Epithelial cell of esophagus (primary cell): ENCODE data around the gene HECTD2.
A peak's percentile ranks its signal among the peaks of the same experiment; 100 is the strongest.
"Not testable (repeated sequence)": the region's sequence is repeated elsewhere in the genome, so short reads cannot be mapped to it uniquely, and the experiment has no call there.

Source experiments
- DNase-seq: peaks from one replicate; pipeline ENCODE4 v3.0.0; 2010; ENCODE audit warnings: low read depth
- H3K4me3 ChIP-seq: 2 replicates; pipeline ENCODE4 v1.5.1; 2011; ENCODE audit warnings: mild to moderate bottlenecking, low read length, control low read depth
- CTCF ChIP-seq: IDR thresholded peaks from 2 replicates; pipeline ENCODE4 v1.5.1; 2011; ENCODE audit warnings: low read depth, mild to moderate bottlenecking, low read length, control low read depth, inconsistent platforms; ENCODE audit not compliant: insufficient read depth; ENCODE audit errors: missing control alignments

The HECTD2 gene

GRCh38 chr10:91369978-91370589 is 40.1 kb upstream of the HECTD2 start:
- DNase-seq: peak; percentile 70
- peak; percentile 74 for TF ChIP-seq CTCF
- H3K4me3 ChIP-seq: not testable (repeated sequence)

DNA sequence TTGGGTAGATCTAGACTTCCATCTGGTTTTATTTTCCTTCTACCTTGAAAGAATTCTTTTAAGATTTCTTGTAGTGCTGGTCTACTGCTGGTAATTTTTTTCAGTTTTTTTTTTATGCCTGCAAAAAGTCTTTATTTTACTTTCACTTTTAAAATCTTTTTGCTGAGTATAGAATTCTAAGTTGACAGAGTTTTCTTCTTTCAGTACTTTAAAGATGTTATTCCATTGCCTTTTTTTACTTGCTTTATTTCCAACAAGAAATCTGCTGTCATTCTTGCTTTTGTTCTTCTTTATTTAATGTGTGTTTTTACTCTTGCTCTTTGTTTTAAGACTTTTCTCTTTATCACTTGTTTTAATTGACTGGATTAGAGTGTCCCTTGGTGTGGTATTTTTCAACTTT is 36.1 kb upstream of the HECTD2 start:
- TF ChIP-seq CTCF: no peak
- no peak for DNase-seq
- H3K4me3 ChIP-seq: no peak overlapping the region

GRCh38 chr10:91378061-91378460 is 32.1 kb upstream of the HECTD2 start:
- TF ChIP-seq CTCF: no peak
- DNase-seq: peak; percentile 9
- H3K4me3 ChIP-seq: no peak overlapping the region

DNA sequence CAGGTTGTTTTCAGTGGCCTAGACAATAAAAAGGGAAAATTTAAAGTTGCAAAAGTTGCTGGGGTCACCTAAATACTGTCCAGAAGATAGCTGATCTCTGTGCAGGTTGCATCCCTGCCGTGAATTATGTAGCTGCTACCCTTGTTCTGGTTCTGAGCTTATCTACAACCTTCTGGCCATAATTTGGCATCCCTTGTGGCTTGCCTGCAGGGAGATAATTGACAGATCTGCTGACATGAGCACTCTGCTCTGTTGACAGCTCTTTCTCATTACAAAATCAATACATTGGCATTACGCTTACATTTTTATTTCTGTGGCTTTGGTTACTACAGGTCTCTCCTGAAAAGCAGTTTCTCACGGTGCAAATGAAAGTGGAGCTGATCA is 29.3 kb upstream of the HECTD2 start:
- no peak for DNase-seq
- H3K4me3 ChIP-seq: no peak overlapping the region
- TF ChIP-seq CTCF: no peak

DNA sequence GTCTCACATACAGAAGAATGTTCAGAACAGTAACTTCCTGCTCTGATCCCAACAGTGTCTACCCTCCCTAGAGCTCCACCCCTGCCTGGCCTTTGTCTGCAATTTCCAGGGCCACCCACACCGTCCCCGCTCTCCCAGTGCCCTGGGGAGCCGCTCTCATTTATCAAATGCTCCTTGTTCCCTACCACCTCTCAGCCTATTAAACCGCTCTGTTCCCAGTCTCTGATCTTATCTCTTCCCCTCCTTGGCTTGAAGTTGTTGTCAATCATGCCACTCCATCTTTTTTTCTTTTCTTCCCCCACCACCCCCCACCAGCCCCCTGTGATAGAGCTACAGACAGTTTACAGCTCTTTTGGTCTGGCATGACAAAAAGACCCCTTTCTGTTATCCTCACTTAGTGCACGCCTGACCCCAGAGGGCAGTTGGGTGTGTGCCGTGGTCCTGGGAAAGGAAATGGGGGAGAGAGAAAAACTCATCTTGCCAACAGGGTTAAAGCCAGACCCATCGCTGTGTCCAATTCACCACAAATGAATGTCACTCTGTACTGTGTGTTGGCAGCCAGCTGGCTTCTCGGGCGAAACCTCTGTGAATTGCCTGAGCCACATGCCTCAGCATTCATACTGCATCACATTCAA is 28.8 kb upstream of the HECTD2 start:
- no peak overlapping the region for H3K4me3 ChIP-seq
- DNase-seq: no peak
- no peak for TF ChIP-seq CTCF

GRCh38 chr10:91385306-91386085 is 24.6 kb upstream of the HECTD2 start:
- no peak for DNase-seq
- no peak for TF ChIP-seq CTCF
- H3K4me3 ChIP-seq: no peak overlapping the region
